ENCODE measurements around the gene MTRF1L.
"Not testable (repeated sequence)": the region's sequence is repeated elsewhere in the genome, so short reads cannot be mapped to it uniquely, and the experiment has no call there.

The MTRF1L gene

DNA sequence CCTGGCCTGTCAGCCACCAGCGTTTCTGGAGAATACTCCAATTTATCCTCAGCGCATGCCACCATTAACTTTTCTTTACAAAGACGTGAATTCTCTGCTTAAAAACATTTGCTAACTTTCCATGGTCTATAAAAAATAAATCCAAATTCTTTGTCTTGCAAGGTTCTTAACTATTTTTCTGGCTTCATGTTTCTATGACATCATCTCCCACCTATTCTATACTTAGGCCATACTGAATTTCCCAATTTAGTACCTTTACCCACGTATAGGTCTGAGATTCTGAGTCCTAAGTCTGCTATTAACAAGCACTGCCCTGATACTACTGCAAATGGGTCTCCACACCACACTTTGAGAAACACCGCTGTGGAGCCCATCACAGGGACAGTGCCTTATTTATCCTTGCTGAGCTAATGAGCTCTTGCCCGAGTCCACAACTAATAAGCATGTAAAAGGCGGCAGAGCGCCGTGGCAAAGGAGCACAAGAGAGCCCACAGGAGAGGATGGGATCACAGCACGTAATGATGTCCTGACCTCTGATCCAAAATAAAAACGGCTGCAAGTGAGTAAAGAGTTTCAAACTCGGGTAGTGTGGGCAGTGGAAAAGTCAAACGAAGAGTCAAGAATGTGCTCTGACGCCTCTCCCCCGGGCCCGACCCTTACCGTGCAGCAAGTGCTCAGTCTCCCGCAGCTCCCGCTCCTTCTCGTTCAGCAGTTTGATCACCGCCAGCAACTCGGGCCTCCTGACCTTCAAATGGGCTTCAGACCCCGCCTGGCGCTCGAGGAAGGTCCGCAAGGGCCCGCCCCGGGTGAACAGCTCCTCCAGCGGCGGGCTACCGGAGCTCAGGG, 519 bp downstream of the MTRF1L start:
- Histone ChIP-seq H3K27ac (replicated peaks) (peak overlapping the region; percentile 80), H3K4me3 (replicated peaks; ENCODE audit: insufficient read depth, low read length) (peak overlapping the region; percentile 49), H3K27me3 (ENCODE audit: insufficient read depth, poor library complexity, severe bottlenecking) (no peaks in the 10 kb centered on the region)
- no peak for DNase-seq (ENCODE audit: low read depth in 1 of 2, low spot score in 1 of 2)
- no peak for TF ChIP-seq SPI1 (IDR thresholded peaks at IDR 0.05; ENCODE audit: borderline replicate concordance, low read depth)
- TF ChIP-seq, protein P1, sequence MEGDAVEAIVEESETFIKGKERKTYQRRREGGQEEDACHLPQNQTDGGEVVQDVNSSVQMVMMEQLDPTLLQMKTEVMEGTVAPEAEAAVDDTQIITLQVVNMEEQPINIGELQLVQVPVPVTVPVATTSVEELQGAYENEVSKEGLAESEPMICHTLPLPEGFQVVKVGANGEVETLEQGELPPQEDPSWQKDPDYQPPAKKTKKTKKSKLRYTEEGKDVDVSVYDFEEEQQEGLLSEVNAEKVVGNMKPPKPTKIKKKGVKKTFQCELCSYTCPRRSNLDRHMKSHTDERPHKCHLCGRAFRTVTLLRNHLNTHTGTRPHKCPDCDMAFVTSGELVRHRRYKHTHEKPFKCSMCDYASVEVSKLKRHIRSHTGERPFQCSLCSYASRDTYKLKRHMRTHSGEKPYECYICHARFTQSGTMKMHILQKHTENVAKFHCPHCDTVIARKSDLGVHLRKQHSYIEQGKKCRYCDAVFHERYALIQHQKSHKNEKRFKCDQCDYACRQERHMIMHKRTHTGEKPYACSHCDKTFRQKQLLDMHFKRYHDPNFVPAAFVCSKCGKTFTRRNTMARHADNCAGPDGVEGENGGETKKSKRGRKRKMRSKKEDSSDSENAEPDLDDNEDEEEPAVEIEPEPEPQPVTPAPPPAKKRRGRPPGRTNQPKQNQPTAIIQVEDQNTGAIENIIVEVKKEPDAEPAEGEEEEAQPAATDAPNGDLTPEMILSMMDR (IDR thresholded peaks at IDR 0.05; ENCODE audit: insufficient read depth, low read length), result no peak
- TF ChIP-seq GABPA (IDR thresholded peaks at IDR 0.05; ENCODE audit: low read depth), result no peak
- TF ChIP-seq POLR2AphosphoS5 (IDR thresholded peaks at IDR 0.05; ENCODE audit: low read depth), result 0 out of 2 replicates have a peak, but pooled peaks have one; percentile 1
- TF ChIP-seq, protein P2, sequence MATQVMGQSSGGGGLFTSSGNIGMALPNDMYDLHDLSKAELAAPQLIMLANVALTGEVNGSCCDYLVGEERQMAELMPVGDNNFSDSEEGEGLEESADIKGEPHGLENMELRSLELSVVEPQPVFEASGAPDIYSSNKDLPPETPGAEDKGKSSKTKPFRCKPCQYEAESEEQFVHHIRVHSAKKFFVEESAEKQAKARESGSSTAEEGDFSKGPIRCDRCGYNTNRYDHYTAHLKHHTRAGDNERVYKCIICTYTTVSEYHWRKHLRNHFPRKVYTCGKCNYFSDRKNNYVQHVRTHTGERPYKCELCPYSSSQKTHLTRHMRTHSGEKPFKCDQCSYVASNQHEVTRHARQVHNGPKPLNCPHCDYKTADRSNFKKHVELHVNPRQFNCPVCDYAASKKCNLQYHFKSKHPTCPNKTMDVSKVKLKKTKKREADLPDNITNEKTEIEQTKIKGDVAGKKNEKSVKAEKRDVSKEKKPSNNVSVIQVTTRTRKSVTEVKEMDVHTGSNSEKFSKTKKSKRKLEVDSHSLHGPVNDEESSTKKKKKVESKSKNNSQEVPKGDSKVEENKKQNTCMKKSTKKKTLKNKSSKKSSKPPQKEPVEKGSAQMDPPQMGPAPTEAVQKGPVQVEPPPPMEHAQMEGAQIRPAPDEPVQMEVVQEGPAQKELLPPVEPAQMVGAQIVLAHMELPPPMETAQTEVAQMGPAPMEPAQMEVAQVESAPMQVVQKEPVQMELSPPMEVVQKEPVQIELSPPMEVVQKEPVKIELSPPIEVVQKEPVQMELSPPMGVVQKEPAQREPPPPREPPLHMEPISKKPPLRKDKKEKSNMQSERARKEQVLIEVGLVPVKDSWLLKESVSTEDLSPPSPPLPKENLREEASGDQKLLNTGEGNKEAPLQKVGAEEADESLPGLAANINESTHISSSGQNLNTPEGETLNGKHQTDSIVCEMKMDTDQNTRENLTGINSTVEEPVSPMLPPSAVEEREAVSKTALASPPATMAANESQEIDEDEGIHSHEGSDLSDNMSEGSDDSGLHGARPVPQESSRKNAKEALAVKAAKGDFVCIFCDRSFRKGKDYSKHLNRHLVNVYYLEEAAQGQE (IDR thresholded peaks at IDR 0.05; ENCODE audit: insufficient replicate concordance, low read depth), result no peak

DNA sequence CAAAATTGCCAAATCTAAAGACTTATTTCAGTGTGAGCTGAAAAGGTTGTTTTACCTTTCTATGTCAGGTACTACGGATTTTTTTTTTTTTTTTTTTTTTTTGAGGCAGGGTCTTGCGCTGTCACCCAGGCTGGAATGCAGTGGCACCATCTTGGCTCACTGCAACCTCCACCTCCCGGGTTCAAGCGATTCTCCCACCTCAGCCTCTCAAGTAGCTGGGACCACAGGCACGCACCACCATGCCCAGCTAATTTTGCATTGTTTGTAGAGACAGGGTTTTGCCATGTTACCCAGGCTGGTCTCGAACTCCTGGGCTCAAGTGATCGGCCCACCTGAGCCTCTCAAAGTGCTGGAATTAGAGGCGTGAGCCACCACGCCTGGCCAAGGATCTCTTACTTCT, 1.7 kb downstream of the MTRF1L start:
- H3K4me3 ChIP-seq (replicated peaks; ENCODE audit: insufficient read depth, low read length); H3K27ac ChIP-seq (replicated peaks); H3K27me3 ChIP-seq (ENCODE audit: insufficient read depth, poor library complexity, severe bottlenecking); DNase-seq (ENCODE audit: low read depth in 1 of 2, low spot score in 1 of 2): not testable (repeated sequence)

DNA sequence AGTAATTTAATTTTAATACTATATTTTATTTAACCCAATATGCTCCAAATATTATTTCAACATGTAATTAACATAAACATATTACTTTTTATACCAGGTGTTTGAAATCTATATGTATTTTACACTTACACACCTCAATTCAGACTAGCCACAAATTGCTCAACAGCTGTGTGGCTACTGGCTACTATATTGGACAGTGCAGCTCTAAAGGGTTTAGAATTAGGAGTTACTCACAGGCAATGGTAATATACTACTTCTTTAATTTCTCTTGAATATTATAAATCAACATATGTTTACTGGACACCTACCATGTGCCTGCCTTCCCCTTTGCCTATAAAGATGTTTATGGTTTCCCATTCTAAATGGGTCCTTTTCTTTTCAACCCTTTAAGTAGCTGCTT, 2.3 kb downstream of the MTRF1L start:
- no peak for DNase-seq (ENCODE audit: low read depth in 1 of 2, low spot score in 1 of 2)
- Histone ChIP-seq H3K27ac (replicated peaks) (no peak overlapping the region), H3K27me3 (ENCODE audit: insufficient read depth, poor library complexity, severe bottlenecking) (no peaks in the 10 kb centered on the region), H3K4me3 (replicated peaks; ENCODE audit: insufficient read depth, low read length) (no peak overlapping the region)
- TF ChIP-seq POLR2AphosphoS5 (IDR thresholded peaks at IDR 0.05; ENCODE audit: low read depth) (no peak), GABPA (IDR thresholded peaks at IDR 0.05; ENCODE audit: low read depth) (no peak), SPI1 (IDR thresholded peaks at IDR 0.05; ENCODE audit: borderline replicate concordance, low read depth) (no peak)
- TF ChIP-seq, protein P2 (IDR thresholded peaks at IDR 0.05; ENCODE audit: insufficient replicate concordance, low read depth), result no peak
- TF ChIP-seq, protein P1 (IDR thresholded peaks at IDR 0.05; ENCODE audit: insufficient read depth, low read length), result no peak

DNA sequence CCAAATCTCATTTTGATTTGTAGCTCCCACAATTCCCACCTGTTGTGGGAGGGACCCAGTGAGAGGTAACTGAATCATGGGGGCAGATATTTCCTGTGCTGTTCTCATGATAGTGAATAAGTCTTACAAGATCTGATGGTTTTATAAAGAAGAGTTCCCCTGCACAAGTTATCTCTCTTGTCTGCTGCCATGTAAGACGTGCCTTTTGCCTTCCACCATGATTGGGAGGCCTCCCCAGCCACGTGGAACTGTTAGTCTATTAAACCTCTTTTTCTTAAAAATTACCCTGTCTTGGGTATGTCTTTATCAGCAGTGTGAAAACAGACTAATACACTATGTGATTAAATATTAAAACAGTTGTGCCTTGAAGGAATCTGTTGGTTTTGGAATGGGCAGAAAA, 3.0 kb downstream of the MTRF1L start:
- H3K4me3 ChIP-seq (replicated peaks; ENCODE audit: insufficient read depth, low read length); H3K27me3 ChIP-seq (ENCODE audit: insufficient read depth, poor library complexity, severe bottlenecking): not testable (repeated sequence)

DNA sequence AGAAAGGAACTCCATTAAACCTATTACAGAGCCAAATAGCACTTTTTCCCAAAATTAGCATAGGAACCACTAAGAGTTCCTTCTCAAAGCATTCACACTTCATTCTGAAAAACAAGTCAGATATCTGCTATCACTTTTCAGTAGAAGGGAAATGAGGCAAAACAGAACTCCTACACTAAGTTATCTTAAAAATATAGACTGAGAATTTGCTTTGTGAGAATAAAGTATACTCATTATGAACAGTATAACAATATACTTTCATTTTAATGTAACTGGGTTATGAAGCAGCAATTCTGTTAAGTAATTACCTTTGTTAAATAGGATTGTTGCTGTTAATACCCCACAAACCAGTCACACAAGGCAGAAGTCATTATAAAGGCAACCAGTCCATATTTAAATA, 8.7 kb downstream of the MTRF1L start:
- Histone ChIP-seq H3K27me3 (ENCODE audit: insufficient read depth, poor library complexity, severe bottlenecking) (no peaks in the 10 kb centered on the region), H3K27ac (replicated peaks) (no peak overlapping the region), H3K4me3 (replicated peaks; ENCODE audit: insufficient read depth, low read length) (no peak overlapping the region)
- no peak for DNase-seq (ENCODE audit: low read depth in 1 of 2, low spot score in 1 of 2)
- TF ChIP-seq, protein P1 (IDR thresholded peaks at IDR 0.05; ENCODE audit: insufficient read depth, low read length), result no peak
- TF ChIP-seq GABPA (IDR thresholded peaks at IDR 0.05; ENCODE audit: low read depth) (no peak), SPI1 (IDR thresholded peaks at IDR 0.05; ENCODE audit: borderline replicate concordance, low read depth) (no peak), POLR2AphosphoS5 (IDR thresholded peaks at IDR 0.05; ENCODE audit: low read depth) (no peak)
- TF ChIP-seq, protein P2 (IDR thresholded peaks at IDR 0.05; ENCODE audit: insufficient replicate concordance, low read depth), result no peak

More for the DNA sequence above, 3.0 kb downstream of the MTRF1L start:
- not testable (repeated sequence) for DNase-seq (ENCODE audit: low read depth in 1 of 2, low spot score in 1 of 2); H3K27ac ChIP-seq (replicated peaks)
